Loucy (cell line): ENCODE results near the gene CALN1.

ENCODE experiments used
- CTCF ChIP-seq: fragments of 200-600 bp; sonication (generic); conservative IDR thresholded peaks from 2 replicates; pipeline ENCODE4 v1.5.1; 2014; ENCODE audit warnings: mild to moderate bottlenecking, antibody characterized with exemption, low read length
- EZH2phosphoT487 ChIP-seq: fragments of 200-600 bp; IDR thresholded peaks from 2 replicates; pipeline ENCODE4 v1.6.1; 2018; ENCODE audit warnings: antibody characterized with exemption, mild to moderate bottlenecking, moderate library complexity, borderline replicate concordance

GRCh38 chr7:72078301-72078700 is 333.8 kb downstream of the CALN1 start:
- TF ChIP-seq CTCF, result no peak
- no peak for TF ChIP-seq EZH2phosphoT487
